ENCODE data around the gene DCDC2C. TPM values are rescaled to one million over a fixed set of nuclear protein-coding genes. Genes with fewer than 3 reads are reported as not detected.

Gene DCDC2C, protein sequence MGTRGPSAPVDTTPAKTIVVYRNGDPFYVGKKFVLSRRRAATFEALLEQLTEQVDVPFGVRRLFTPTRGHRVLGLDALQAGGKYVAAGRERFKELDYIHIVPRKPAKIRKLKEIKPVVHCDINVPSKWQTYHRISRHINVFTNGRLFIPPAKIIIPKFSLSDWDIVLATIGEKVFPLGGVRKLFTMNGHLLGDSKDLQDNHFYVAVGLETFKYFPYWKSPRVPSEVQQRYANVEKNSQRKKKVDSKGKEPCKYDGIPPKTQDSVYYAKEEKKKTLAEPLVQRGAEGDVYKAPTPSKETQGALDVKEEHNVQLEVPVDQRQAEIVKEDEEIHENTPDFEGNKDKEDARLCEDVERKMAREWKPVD
- 1.6 TPM for total RNA-seq

DNA sequence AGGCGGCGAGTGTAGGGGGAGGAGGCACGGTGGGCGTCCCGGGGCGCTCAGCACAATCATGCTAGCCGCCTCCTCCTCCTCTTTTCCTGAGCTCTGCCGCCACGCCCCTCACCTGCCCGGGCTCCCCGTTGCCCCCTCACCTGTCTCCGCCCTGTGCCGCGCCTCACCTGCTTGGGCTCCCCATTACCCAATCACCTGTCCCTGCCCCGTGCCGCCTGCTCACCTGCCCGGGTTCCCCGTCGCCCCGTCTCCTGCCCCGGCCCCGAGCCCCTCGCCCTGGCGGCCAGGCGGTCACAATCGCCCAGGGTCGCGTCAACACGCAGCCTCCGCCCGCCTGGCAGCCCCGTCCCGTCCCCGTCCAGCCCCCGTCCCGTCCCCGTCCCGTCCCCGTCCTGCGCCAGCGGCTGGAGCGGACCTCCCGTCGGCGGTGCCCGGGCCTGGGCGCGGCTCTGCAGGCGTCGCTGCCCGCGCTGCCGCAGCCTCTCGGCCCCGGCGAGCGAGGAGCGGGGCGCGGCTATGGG is at the start of gene DCDC2C:
TSS of gene DCDC2C (plus strand) at position 340 of the 521 bp plus-strand sequence. CDS start at position 517, 177 bp downstream.

DNA sequence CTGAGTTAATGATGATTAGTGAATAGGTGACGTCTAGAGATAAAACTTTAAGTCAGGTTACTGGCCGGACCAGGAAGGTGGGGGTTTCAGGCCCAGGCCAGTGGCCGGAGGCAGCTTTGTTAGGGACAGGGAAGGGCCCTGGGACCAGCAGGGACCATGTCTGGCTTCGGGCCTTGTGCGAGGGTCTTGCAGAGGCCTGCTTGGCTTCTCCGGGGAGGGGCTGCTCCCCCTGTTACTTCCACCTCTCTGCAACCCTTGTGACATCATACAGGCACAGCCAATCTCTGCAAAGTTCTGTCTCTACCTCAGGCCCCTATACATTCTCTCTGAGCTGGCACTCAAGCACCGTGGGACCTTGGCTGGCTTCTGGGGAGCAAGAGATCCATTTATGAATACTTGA is 45.5 kb upstream of the DCDC2C start, which contains the start of gene ALLC:
TSS of gene ALLC (plus strand) at position 320 of the 400 bp plus-strand sequence. CDS start 12,958 bp downstream, outside the sequence.

Other genes with a start within 250 kb of the DCDC2C start
- gene ADI1, start 184.0 kb upstream of the DCDC2C start, total RNA-seq, result 10.0 TPM
- gene RNASEH1, start 145.2 kb upstream of the DCDC2C start, total RNA-seq, result 26.0 TPM
- gene RPS7, start 128.3 kb upstream of the DCDC2C start, total RNA-seq, result 678 TPM
- gene COLEC11, start 108.5 kb upstream of the DCDC2C start, total RNA-seq, result 0.31 TPM
- gene ALLC, start 45.4 kb upstream of the DCDC2C start, total RNA-seq, result not detected